OCI-LY7 (cell line): ENCODE data around the gene VASH2.

Experiments
- CTCF ChIP-seq: fragments of 200-600 bp; sonication (generic); conservative IDR thresholded peaks from 2 replicates; pipeline ENCODE4 v1.5.1; 2014; ENCODE audit warnings: mild to moderate bottlenecking, antibody characterized with exemption, low read length, moderate library complexity, mixed read lengths
- EZH2phosphoT487 ChIP-seq: fragments of 200-600 bp; sonication (generic); IDR thresholded peaks from 2 replicates; pipeline ENCODE4 v1.6.1; 2018; ENCODE audit warnings: low read depth, borderline replicate concordance, mild to moderate bottlenecking, mixed run types, antibody characterized with exemption, low read length, moderate library complexity, mixed read lengths

- TF ChIP-seq CTCF (no peak), EZH2phosphoT487 (no peak)
Observed at GRCh38 chr1:212922016-212922415, 28.3 kb upstream of the VASH2 start.
